ENCODE data around the gene SLC35F3.
"Not testable (repeated sequence)": the region's sequence is repeated elsewhere in the genome, so short reads cannot be mapped to it uniquely, and the experiment has no call there.

SLC35F3 gene

DNA sequence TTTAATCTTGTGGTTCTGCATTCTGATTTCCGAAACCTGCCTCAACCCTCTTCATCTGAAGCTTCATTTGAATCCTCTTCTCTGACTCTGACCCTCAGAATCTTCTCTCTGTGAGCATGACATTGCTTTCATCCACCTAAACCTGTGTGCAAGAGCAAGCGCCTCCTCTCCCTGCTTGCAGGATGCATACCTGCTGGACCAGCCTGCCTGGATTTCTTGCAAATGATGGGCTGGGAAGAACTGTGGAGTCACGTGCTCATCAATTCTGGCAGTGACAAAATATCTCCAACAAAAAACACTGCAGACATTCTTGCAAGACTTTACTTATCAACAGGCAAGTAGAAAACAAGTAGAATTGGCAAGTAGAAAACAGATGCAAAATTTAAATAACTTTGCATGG lies 20.8 kb upstream of the SLC35F3 start:
- 72 to 85% methylated on average over 2 of the region's 3 CpGs for WGBS, 2 experiments (ENCODE audit: insufficient coverage in 2 of 2)
- Histone ChIP-seq H3K4me3 (ENCODE audit: extremely low read depth, insufficient read depth, low read length, poor library complexity, severe bottlenecking) (no peak overlapping the region), H3K4me1 (ENCODE audit: control insufficient read depth, insufficient read depth, low read length, poor library complexity, severe bottlenecking) (no peaks in the 10 kb centered on the region), H3K36me3 (ENCODE audit: control insufficient read depth, insufficient read depth, low read length) (no peaks in the 10 kb centered on the region), H3K9me3 (ENCODE audit: control insufficient read depth, low read length) (no peaks in the 10 kb centered on the region), H3K27ac (ENCODE audit: low read depth, low read length, severe bottlenecking) (no peak overlapping the region)

GRCh38 chr1:233884461-233885151 lies 19.9 kb upstream of the SLC35F3 start:
- 71 to 76% methylated on average over 3 of the region's 5 CpGs for WGBS, 2 experiments (ENCODE audit: insufficient coverage in 2 of 2)
- Histone ChIP-seq H3K9me3 (ENCODE audit: control insufficient read depth, low read length) (no peaks in the 10 kb centered on the region), H3K27ac (ENCODE audit: low read depth, low read length, severe bottlenecking) (no peak overlapping the region), H3K4me3 (ENCODE audit: extremely low read depth, insufficient read depth, low read length, poor library complexity, severe bottlenecking) (no peak overlapping the region), H3K36me3 (ENCODE audit: control insufficient read depth, insufficient read depth, low read length) (no peaks in the 10 kb centered on the region), H3K4me1 (ENCODE audit: control insufficient read depth, insufficient read depth, low read length, poor library complexity, severe bottlenecking) (no peaks in the 10 kb centered on the region)

DNA sequence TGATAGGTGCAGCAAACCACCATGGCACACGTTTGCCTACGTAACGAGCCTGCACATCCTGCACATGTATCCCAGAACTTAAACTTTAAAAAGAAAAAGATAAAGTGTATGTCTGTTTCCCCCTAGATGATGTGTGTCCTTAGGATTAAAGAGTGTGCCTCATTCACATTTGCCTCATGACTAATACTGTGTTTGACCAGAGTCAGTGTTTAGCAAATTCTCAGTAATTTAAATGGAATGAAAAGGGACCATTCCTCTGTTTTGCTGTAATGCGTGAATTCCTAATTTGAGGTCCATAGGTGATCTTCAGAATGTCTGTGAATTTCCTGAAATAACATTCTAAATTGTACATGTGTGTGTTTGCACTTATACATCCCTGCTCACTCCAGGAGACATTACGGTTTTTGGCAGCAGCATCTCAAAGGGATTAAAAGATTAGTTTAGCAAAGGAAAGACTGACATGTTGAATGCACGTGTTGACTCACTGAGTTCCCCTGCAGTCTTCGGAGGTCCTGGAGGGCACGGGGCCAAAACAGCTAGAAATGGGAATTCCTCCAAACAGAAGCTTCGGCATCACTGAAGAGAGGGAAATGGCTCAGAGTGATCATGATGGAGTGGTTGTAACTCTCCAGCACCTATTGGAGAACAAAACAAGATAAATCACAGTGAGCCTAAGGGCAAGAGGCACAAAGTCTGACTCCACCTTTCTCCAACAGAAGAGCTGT lies 19.1 kb upstream of the SLC35F3 start:
- H3K4me3 ChIP-seq (ENCODE audit: extremely low read depth, insufficient read depth, low read length, poor library complexity, severe bottlenecking), result no peak overlapping the region
- 79 to 80% methylated on average over 5 of the region's 9 CpGs for WGBS, 2 experiments (ENCODE audit: insufficient coverage in 2 of 2)
- H3K4me1 ChIP-seq (ENCODE audit: control insufficient read depth, insufficient read depth, low read length, poor library complexity, severe bottlenecking), result no peaks in the 10 kb centered on the region
- H3K27ac ChIP-seq (ENCODE audit: low read depth, low read length, severe bottlenecking), result no peak overlapping the region
- H3K36me3 ChIP-seq (ENCODE audit: control insufficient read depth, insufficient read depth, low read length), result no peaks in the 10 kb centered on the region
- no peaks in the 10 kb centered on the region for H3K9me3 ChIP-seq (ENCODE audit: control insufficient read depth, low read length)

GRCh38 chr1:233891151-233891550 lies 13.3 kb upstream of the SLC35F3 start:
- not testable (repeated sequence) for H3K36me3 ChIP-seq (ENCODE audit: control insufficient read depth, insufficient read depth, low read length); H3K4me3 ChIP-seq (ENCODE audit: extremely low read depth, insufficient read depth, low read length, poor library complexity, severe bottlenecking); H3K27ac ChIP-seq (ENCODE audit: low read depth, low read length, severe bottlenecking); H3K4me1 ChIP-seq (ENCODE audit: control insufficient read depth, insufficient read depth, low read length, poor library complexity, severe bottlenecking); H3K9me3 ChIP-seq (ENCODE audit: control insufficient read depth, low read length)
- 94 to 96% methylated on average over 2 of the region's 2 CpGs for WGBS, 2 experiments (ENCODE audit: insufficient coverage in 2 of 2)

- Histone ChIP-seq H3K36me3 (ENCODE audit: control insufficient read depth, insufficient read depth, low read length) (no peaks in the 10 kb centered on the region), H3K4me3 (ENCODE audit: extremely low read depth, insufficient read depth, low read length, poor library complexity, severe bottlenecking) (no peak overlapping the region), H3K9me3 (ENCODE audit: control insufficient read depth, low read length) (no peaks in the 10 kb centered on the region), H3K4me1 (ENCODE audit: control insufficient read depth, insufficient read depth, low read length, poor library complexity, severe bottlenecking) (no peaks in the 10 kb centered on the region), H3K27ac (ENCODE audit: low read depth, low read length, severe bottlenecking) (no peak overlapping the region)
- WGBS, 2 experiments (ENCODE audit: insufficient coverage in 2 of 2), result 85 to 89% methylated on average over 3 to 5 of the region's 6 CpGs
Measured at GRCh38 chr1:233897325-233898162, 6.9 kb upstream of the SLC35F3 start.

- 79 to 93% methylated on average over 2 of the region's 3 CpGs for WGBS, 2 experiments (ENCODE audit: insufficient coverage in 2 of 2)
- no peak overlapping the region for H3K4me3 ChIP-seq (ENCODE audit: extremely low read depth, insufficient read depth, low read length, poor library complexity, severe bottlenecking)
- no peak overlapping the region for H3K27ac ChIP-seq (ENCODE audit: low read depth, low read length, severe bottlenecking)
- no peaks in the 10 kb centered on the region for H3K36me3 ChIP-seq (ENCODE audit: control insufficient read depth, insufficient read depth, low read length)
- no peaks in the 10 kb centered on the region for H3K4me1 ChIP-seq (ENCODE audit: control insufficient read depth, insufficient read depth, low read length, poor library complexity, severe bottlenecking)
- H3K9me3 ChIP-seq (ENCODE audit: control insufficient read depth, low read length), result no peaks in the 10 kb centered on the region
Measured at GRCh38 chr1:233901495-233901894, 3.0 kb upstream of the SLC35F3 start.

- WGBS, 2 experiments (ENCODE audit: insufficient coverage in 2 of 2), result 8 to 9% methylated on average over 26 to 31 of the region's 40 CpGs
- H3K4me1 ChIP-seq (ENCODE audit: control insufficient read depth, insufficient read depth, low read length, poor library complexity, severe bottlenecking), result no peaks in the 10 kb centered on the region
- no peaks in the 10 kb centered on the region for H3K36me3 ChIP-seq (ENCODE audit: control insufficient read depth, insufficient read depth, low read length)
- no peaks in the 10 kb centered on the region for H3K9me3 ChIP-seq (ENCODE audit: control insufficient read depth, low read length)
- no peak overlapping the region for H3K27ac ChIP-seq (ENCODE audit: low read depth, low read length, severe bottlenecking)
- H3K4me3 ChIP-seq (ENCODE audit: extremely low read depth, insufficient read depth, low read length, poor library complexity, severe bottlenecking), result peak overlapping the region; percentile 37
Measured at GRCh38 chr1:233905416-233906051, 1.1 kb downstream of the SLC35F3 start.

DNA sequence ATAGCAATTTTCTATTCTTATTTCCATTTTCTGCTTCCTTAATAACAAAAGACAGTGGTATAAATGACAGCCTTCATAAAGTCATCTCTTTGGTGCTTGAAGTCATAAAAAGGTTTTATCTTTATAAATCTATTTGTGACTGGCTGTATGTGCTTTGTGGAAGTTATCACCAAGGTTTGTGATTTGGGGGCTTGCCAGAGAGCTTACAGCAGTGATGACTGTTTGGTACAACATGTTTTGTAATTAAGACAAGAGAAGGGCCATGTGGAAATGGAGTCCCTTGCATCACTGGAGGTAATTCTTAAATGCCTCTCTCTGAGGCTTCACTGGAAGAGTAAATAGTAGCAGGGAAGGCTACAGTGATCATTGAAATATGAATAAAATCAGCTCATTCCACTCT lies 2.7 kb downstream of the SLC35F3 start:
- Histone ChIP-seq H3K36me3 (ENCODE audit: control insufficient read depth, insufficient read depth, low read length) (no peaks in the 10 kb centered on the region), H3K27ac (ENCODE audit: low read depth, low read length, severe bottlenecking) (no peak overlapping the region), H3K4me1 (ENCODE audit: control insufficient read depth, insufficient read depth, low read length, poor library complexity, severe bottlenecking) (no peaks in the 10 kb centered on the region), H3K4me3 (ENCODE audit: extremely low read depth, insufficient read depth, low read length, poor library complexity, severe bottlenecking) (no peak overlapping the region), H3K9me3 (ENCODE audit: control insufficient read depth, low read length) (no peaks in the 10 kb centered on the region)

GRCh38 chr1:233908092-233908491 lies 3.6 kb downstream of the SLC35F3 start:
- no peak overlapping the region for H3K4me3 ChIP-seq (ENCODE audit: extremely low read depth, insufficient read depth, low read length, poor library complexity, severe bottlenecking)

DNA sequence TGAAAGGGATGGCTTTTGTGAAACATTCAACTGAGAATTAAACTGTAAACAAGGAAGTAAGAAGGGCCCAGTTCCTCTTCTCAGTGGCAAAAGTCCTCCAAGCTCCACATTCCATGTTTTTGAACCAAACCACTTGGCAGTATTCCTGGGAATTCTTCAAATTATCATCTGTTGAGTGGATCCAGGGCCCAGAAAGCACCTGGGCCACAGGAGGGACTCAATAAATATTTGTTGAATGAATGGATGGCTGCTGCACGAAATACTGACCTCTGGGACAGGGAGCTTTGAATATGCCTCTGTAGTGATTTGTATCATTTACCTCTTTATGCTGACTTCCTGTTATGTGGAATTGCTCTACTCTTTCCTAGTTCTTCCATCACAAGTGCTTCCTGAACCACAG lies 4.7 kb downstream of the SLC35F3 start:
- Histone ChIP-seq H3K4me1 (ENCODE audit: control insufficient read depth, insufficient read depth, low read length, poor library complexity, severe bottlenecking) (no peaks in the 10 kb centered on the region), H3K9me3 (ENCODE audit: control insufficient read depth, low read length) (no peaks in the 10 kb centered on the region), H3K4me3 (ENCODE audit: extremely low read depth, insufficient read depth, low read length, poor library complexity, severe bottlenecking) (no peak overlapping the region), H3K36me3 (ENCODE audit: control insufficient read depth, insufficient read depth, low read length) (no peaks in the 10 kb centered on the region), H3K27ac (ENCODE audit: low read depth, low read length, severe bottlenecking) (no peak overlapping the region)
- 100% methylated on average over 1 of the region's 1 CpG; no CpG with 5 or more reads in 1 of the 2 experiments for WGBS, 2 experiments (ENCODE audit: insufficient coverage in 2 of 2)

More at GRCh38 chr1:233908092-233908491, 3.6 kb downstream of the SLC35F3 start:
- no peaks in the 10 kb centered on the region for H3K4me1 ChIP-seq (ENCODE audit: control insufficient read depth, insufficient read depth, low read length, poor library complexity, severe bottlenecking)
- no peaks in the 10 kb centered on the region for H3K9me3 ChIP-seq (ENCODE audit: control insufficient read depth, low read length)
- H3K36me3 ChIP-seq (ENCODE audit: control insufficient read depth, insufficient read depth, low read length), result no peaks in the 10 kb centered on the region
- H3K27ac ChIP-seq (ENCODE audit: low read depth, low read length, severe bottlenecking), result no peak overlapping the region

All from mesodermal cell (in vitro differentiated cells).